ENCODE data around the gene CYB5R4.
"Not testable (repeated sequence)": the region's sequence is repeated elsewhere in the genome, so short reads cannot be mapped to it uniquely, and the experiment has no call there.

CYB5R4 gene

DNA sequence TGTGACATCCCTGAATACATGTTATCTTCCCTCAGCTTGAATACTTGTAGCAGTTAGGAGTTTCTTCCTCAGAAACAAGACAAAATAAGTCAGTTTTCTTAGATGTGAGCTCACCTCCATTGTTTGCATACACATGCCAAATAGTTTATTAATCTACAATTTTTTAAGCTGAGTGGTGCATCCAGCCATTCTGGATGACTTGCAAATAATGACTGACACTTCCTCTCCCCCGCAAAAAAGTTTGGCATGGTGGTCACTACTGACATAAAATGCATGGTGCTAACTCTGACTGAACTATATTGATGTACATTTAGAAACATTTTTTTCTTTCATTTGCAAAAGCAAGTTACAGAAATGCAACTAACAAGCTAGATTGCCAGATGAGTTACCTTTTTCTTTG, 55.5 kb downstream of the CYB5R4 start:
- DNase-seq: no peak

- no peak for DNase-seq
Observed at GRCh38 chr6:83917001-83917400, 57.5 kb downstream of the CYB5R4 start.

GRCh38 chr6:83920017-83920416, 60.5 kb downstream of the CYB5R4 start:
- DNase-seq: no peak

GRCh38 chr6:83921315-83921714, 61.8 kb downstream of the CYB5R4 start:
- no peak for DNase-seq

- no peak for DNase-seq
Observed at GRCh38 chr6:83927470-83927869, 68.0 kb downstream of the CYB5R4 start.

GRCh38 chr6:83928286-83928685, 68.8 kb downstream of the CYB5R4 start:
- DNase-seq: no peak

DNA sequence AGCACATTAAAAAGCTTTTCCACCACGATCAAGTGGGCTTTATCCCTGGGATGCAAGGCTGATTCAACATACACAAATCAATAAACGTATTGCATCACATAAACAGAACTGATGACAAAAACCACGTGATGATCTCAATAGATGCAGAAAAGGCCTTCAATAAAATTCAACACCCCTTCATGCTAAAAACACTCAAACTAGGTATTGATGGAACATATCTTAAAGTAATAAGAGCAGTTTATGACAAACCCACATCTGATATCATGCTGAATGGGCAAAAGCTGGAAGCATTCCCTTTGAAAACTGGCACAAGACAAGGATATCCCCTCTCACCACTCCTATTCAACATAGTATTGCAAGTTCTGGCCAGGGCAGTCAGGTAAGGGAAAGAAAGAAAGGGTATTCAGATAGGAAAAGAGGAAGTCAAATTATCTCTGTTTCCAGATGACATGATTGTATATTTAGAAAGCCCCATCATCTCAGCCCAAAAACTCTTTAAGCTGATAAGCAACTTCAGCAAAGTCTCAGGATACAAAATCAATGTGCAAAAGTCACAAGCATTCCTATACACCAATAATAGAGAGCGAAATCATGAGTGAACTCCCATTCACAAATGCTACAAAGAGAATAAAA, 86.8 kb downstream of the CYB5R4 start:
- DNase-seq: not testable (repeated sequence)

- DNase-seq: not testable (repeated sequence)
Observed at GRCh38 chr6:83947983-83948382, 88.5 kb downstream of the CYB5R4 start.

DNA sequence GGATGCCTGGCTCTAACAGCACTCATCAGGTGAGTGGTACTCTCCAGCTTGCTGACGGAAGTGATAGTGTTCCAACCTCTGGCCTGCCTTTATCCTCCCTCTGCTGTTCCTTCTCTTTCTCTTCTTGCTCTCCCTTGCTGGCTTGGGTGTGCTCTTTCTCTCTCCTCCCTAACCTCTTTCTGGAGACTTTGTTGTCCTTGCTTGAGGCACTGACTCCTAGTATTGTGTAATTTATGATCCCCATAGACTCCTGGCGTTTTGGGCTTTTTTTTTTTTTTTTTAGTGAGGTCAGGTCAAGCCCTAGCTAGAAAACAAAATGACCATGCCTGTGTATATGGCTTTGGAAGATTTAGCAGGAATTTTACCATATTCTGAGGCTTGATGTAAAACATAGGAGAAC, 89.4 kb downstream of the CYB5R4 start:
- DNase-seq: no peak

- DNase-seq: not testable (repeated sequence)
Observed at GRCh38 chr6:83951423-83951822, 91.9 kb downstream of the CYB5R4 start.

DNA sequence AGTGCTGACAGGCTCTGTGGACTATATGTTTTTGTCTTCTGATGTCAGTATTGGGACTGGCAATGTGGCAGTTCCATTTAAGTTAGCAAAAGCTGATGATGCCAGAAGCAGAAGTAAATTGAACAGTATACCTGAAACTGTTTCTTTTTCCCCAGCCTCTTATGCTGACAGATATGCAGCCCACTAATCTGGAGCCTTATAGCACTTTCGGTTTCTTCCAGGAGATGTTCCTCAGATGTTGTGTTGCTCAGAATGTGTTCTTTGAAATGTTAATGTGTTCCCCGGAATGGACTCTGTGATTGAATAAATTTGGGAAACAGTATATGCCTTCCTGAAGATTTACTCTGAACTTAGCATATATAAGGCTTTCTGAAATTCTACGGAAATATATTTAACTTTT, 93.3 kb downstream of the CYB5R4 start:
- DNase-seq: no peak

DNA sequence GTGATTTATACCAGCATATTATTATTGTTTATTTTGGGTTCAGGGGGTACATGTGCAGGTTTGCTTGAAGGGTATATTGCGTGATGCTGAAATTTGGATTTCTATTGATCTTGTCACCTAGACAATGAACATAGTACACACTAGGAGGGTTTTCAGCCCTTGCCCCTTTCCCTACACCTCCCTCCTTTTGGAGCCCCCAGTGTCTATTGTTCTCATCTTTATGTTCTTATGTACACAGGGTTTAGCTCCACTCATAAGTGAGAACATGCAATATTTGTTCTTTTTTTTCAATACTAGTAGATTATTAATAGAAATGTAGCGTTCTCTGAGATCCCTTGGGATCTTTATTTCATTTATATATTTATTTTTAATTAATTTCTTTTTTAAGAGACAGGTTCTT, 94.9 kb downstream of the CYB5R4 start:
- DNase-seq: no peak

- DNase-seq: no peak
Observed at GRCh38 chr6:83958241-83958685, 98.8 kb downstream of the CYB5R4 start.

DNA sequence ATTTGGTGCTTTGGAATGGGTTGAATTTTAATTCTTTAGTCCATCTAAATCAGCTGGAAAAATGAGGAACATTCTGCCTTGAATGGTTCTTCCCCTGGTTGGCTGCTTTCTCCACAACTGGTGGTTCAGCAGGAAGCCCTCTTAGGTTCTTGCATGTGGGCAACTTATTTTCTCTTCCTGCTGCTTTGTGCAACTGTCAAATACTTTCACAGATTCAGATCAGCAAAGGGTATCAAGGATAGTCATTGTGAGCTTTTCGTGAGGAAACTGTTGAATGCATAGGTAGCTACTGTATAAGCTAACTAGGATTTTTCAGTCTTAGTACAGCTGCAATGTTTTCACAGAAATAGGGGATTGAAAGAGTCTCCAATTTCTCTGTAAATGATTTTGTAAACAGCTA, 101.2 kb downstream of the CYB5R4 start:
- DNase-seq: no peak

- no peak for DNase-seq
Observed at GRCh38 chr6:83962582-83962981, 103.1 kb downstream of the CYB5R4 start.

- no peak for DNase-seq
Observed at GRCh38 chr6:83966539-83966938, 107.0 kb downstream of the CYB5R4 start.

GRCh38 chr6:83970582-83970981, 111.1 kb downstream of the CYB5R4 start:
- no peak for DNase-seq

GRCh38 chr6:83974409-83975050, 115.0 kb downstream of the CYB5R4 start:
- DNase-seq: no peak

- DNase-seq: no peak
Observed at GRCh38 chr6:83976037-83976755, 116.7 kb downstream of the CYB5R4 start.

DNA sequence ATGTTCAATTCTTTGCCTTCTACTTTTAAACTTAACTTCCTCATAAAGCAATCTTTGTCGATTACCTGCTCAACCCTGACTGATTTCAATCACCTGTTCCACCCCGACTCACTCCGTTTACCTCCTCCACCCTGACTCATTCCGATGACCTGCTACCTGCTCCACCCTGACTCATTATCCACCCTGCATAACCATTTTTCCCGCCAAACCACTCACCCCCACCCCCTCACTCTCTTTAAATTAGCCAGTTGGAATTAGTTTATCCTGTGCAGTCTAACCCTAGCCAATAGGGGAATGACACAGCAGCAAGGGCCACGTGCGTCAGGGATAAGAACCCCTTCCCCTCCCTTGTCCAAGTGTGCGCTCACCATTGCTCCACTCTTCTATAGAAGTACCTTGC, 117.4 kb downstream of the CYB5R4 start:
- no peak for DNase-seq

DNA sequence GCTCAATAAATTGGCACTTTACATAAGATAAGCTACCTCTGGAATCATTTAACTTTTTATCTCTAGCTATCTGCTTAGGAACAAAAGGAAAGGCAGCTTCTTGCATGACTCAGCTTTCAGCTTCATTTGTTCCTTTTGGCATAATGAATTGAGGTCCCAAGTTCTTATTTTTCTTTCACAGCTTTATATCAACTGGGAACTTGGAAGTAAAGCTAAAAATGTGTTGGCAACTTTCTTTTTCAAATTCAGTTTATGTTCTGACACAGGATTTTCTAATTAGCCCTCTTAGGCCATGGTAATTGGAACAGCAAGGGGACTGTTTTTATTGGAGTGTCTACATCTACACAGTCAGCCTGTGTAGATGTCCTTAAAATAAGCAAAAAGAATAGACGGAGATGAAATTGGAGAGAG, 118.8 kb downstream of the CYB5R4 start:
- DNase-seq: no peak

GRCh38 chr6:83978997-83979396, 119.5 kb downstream of the CYB5R4 start:
- no peak for DNase-seq

- DNase-seq: no peak
Observed at GRCh38 chr6:83984411-83984810, 124.9 kb downstream of the CYB5R4 start.

DNA sequence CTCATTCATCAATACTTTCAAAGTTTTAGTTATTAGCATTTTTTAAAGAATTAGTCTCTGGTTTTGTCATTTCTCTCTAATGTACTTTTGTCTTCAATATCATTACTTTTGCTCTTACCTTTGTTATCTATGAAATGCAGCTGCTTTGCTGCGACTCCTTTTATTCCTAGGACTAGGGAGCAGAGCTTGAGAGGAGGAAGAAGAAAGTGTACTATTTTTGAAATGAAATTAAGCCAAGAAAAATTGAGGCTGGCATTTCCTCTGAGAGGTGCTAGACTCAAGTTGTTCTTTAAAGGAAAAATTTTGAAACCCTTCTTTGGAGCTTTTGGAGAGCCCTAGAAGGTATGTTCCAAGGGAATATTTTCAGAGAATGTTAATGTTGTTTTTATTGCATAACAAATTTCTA, 125.8 kb downstream of the CYB5R4 start:
- DNase-seq: no peak

Data from stimulated activated CD8-positive, alpha-beta memory T cell treated with anti-CD3 and anti-CD28 coated beads, Interleukin-4, amount 100 ng/mL, for 48 hours (primary cell).